ENCODE data around the gene MGAT5.

- TF ChIP-seq CTCF (IDR thresholded peaks at IDR 0.05) (peak in 4 of 5 experiments; percentile 19 to 47 (median 30)), POLR2A (IDR thresholded peaks at IDR 0.05) (no peak)
Measured at GRCh38 chr2:134460583-134460998, 206.7 kb downstream of the MGAT5 start.
